Measurements from ENCODE around the gene ARHGEF25. TPM values are rescaled to one million over a fixed set of nuclear protein-coding genes. Genes with fewer than 3 reads are reported as not detected.

Gene ARHGEF25
- total RNA-seq, 2 experiments from 2014 or later = 0.25 to 0.42 TPM

- peak overlapping the region; percentile 86 for H3K27ac Mint-ChIP-seq
- peaks cover 5% of the 10 kb centered on the region for H3K27me3 Mint-ChIP-seq
- no peak for DNase-seq
- H3K9me3 Mint-ChIP-seq = no peaks in the 10 kb centered on the region
- POLR2A ChIA-PET = no interaction called here
- H3K4me1 Mint-ChIP-seq = peaks cover 29% of the 10 kb centered on the region
- peaks cover 22% of the 10 kb centered on the region for H3K36me3 Mint-ChIP-seq (ENCODE audit: low read depth)
- H3K4me3 Mint-ChIP-seq = peak overlapping the region; percentile 76
- CTCF ChIA-PET = interaction anchor here (0.6 to 1.5 kb wide), 4 partner anchors 13 to 21 kb away, joined by 3 to 11 read pairs (median 3); no protein-coding TSS in a partner anchor
Measured at GRCh38 chr12:57605811-57606311, 5.4 kb upstream of the ARHGEF25 start.

- peak overlapping the region; percentile 15 for H3K27ac Mint-ChIP-seq
- H3K36me3 Mint-ChIP-seq (ENCODE audit: low read depth) = peaks cover 16% of the 10 kb centered on the region
- no peaks in the 10 kb centered on the region for H3K9me3 Mint-ChIP-seq
- peaks cover 5% of the 10 kb centered on the region for H3K27me3 Mint-ChIP-seq
- H3K4me1 Mint-ChIP-seq = peaks cover 30% of the 10 kb centered on the region
- POLR2A ChIA-PET = no interaction called here
- no peak for DNase-seq
- CTCF ChIA-PET = interaction anchor here (0.9 to 1.5 kb wide), 2 partner anchors 13 to 14 kb away, joined by 3 to 11 read pairs; no protein-coding TSS in a partner anchor
- no peak overlapping the region for H3K4me3 Mint-ChIP-seq
Measured at GRCh38 chr12:57606399-57606798, 4.8 kb upstream of the ARHGEF25 start.

- peaks cover 31% of the 10 kb centered on the region for H3K4me1 Mint-ChIP-seq
- peaks cover 12% of the 10 kb centered on the region for H3K36me3 Mint-ChIP-seq (ENCODE audit: low read depth)
- H3K27me3 Mint-ChIP-seq = peaks cover 6% of the 10 kb centered on the region
- H3K27ac Mint-ChIP-seq = peak overlapping the region; percentile 15
- CTCF ChIA-PET = interaction anchor here (0.9 to 1.5 kb wide), 3 partner anchors 13 to 14 kb away, joined by 3 to 11 read pairs (median 3); no protein-coding TSS in a partner anchor
- no peak overlapping the region for H3K4me3 Mint-ChIP-seq
- H3K9me3 Mint-ChIP-seq = no peaks in the 10 kb centered on the region
- DNase-seq = no peak
- POLR2A ChIA-PET = interaction anchor here (0.5 kb wide), 1 partner anchor 13 kb away, joined by 3 read pairs; no protein-coding TSS in a partner anchor
Measured at GRCh38 chr12:57606821-57607220, 4.4 kb upstream of the ARHGEF25 start.

GRCh38 chr12:57607958-57608663 is 3.1 kb upstream of the ARHGEF25 start:
- H3K27me3 Mint-ChIP-seq = peaks cover 19% of the 10 kb centered on the region
- H3K4me1 Mint-ChIP-seq = peaks cover 32% of the 10 kb centered on the region
- no peak overlapping the region for H3K4me3 Mint-ChIP-seq
- no peak for DNase-seq
- no peaks in the 10 kb centered on the region for H3K9me3 Mint-ChIP-seq
- ChIA-PET CTCF (interaction anchor here (1.3 to 1.4 kb wide), 2 partner anchors 12 to 25 kb away, joined by 3 to 8 read pairs; no protein-coding TSS in a partner anchor), POLR2A (no interaction called here)
- peaks cover 2% of the 10 kb centered on the region for H3K36me3 Mint-ChIP-seq (ENCODE audit: low read depth)
- no peak overlapping the region for H3K27ac Mint-ChIP-seq

- no peak for DNase-seq
- Mint-ChIP-seq H3K4me1 (peaks cover 22% of the 10 kb centered on the region), H3K4me3 (no peak overlapping the region), H3K27me3 (peaks cover 27% of the 10 kb centered on the region), H3K27ac (peak overlapping the region; percentile 42), H3K9me3 (no peaks in the 10 kb centered on the region), H3K36me3 (ENCODE audit: low read depth) (peaks cover 2% of the 10 kb centered on the region)
- ChIA-PET POLR2A (no interaction called here), CTCF (no interaction called here)
Measured at GRCh38 chr12:57609101-57609780, 2.0 kb upstream of the ARHGEF25 start.

- Mint-ChIP-seq H3K4me3 (peak overlapping the region; percentile 53), H3K9me3 (no peaks in the 10 kb centered on the region), H3K27ac (no peak overlapping the region), H3K36me3 (ENCODE audit: low read depth) (peaks cover 2% of the 10 kb centered on the region), H3K27me3 (peaks cover 33% of the 10 kb centered on the region), H3K4me1 (peaks cover 18% of the 10 kb centered on the region)
- POLR2A ChIA-PET = no interaction called here
- DNase-seq = no peak
- CTCF ChIA-PET = interaction anchor here (1.3 to 1.4 kb wide), 2 partner anchors 11 to 26 kb away, joined by 3 to 6 read pairs; no protein-coding TSS in a partner anchor
Measured at GRCh38 chr12:57609781-57610553, 1.3 kb upstream of the ARHGEF25 start.

GRCh38 chr12:57610554-57611107 is 604 bp upstream of the ARHGEF25 start:
- Mint-ChIP-seq H3K27ac (peak overlapping the region; percentile 19), H3K4me3 (peak overlapping the region; percentile 53), H3K27me3 (peaks cover 37% of the 10 kb centered on the region), H3K9me3 (no peaks in the 10 kb centered on the region), H3K4me1 (peaks cover 12% of the 10 kb centered on the region), H3K36me3 (ENCODE audit: low read depth) (peaks cover 2% of the 10 kb centered on the region)
- no peak for DNase-seq
- POLR2A ChIA-PET = no interaction called here
- CTCF ChIA-PET = interaction anchor here (0.6 to 1.4 kb wide), 4 partner anchors 10 to 45 kb away, joined by 3 to 6 read pairs (median 3); no protein-coding TSS in a partner anchor

GRCh38 chr12:57611827-57612710 is 834 bp downstream of the ARHGEF25 start:
- ChIA-PET POLR2A (no interaction called here), CTCF (interaction anchor here (0.7 to 1.4 kb wide), 3 partner anchors 15 to 129 kb away, joined by 3 read pairs; no protein-coding TSS in a partner anchor)
- H3K9me3 Mint-ChIP-seq = no peaks in the 10 kb centered on the region
- no peak for DNase-seq
- peaks cover 9% of the 10 kb centered on the region for H3K4me1 Mint-ChIP-seq
- H3K27me3 Mint-ChIP-seq = peaks cover 49% of the 10 kb centered on the region
- H3K4me3 Mint-ChIP-seq = peak overlapping the region; percentile 47
- H3K27ac Mint-ChIP-seq = no peak overlapping the region
- no peaks in the 10 kb centered on the region for H3K36me3 Mint-ChIP-seq (ENCODE audit: low read depth)

- Mint-ChIP-seq H3K4me1 (peaks cover 9% of the 10 kb centered on the region), H3K9me3 (no peaks in the 10 kb centered on the region), H3K36me3 (ENCODE audit: low read depth) (no peaks in the 10 kb centered on the region), H3K4me3 (no peak overlapping the region), H3K27ac (no peak overlapping the region), H3K27me3 (peaks cover 57% of the 10 kb centered on the region)
- ChIA-PET CTCF (interaction anchor here (0.7 to 2.3 kb wide), 3 partner anchors 12 to 128 kb away, joined by 3 to 5 read pairs (median 3); no protein-coding TSS in a partner anchor), POLR2A (no interaction called here)
- DNase-seq = no peak
Measured at GRCh38 chr12:57612711-57613426, 1.6 kb downstream of the ARHGEF25 start.

- Mint-ChIP-seq H3K36me3 (ENCODE audit: low read depth) (no peaks in the 10 kb centered on the region), H3K27me3 (peaks cover 64% of the 10 kb centered on the region), H3K4me3 (no peak overlapping the region), H3K9me3 (no peaks in the 10 kb centered on the region), H3K4me1 (peaks cover 9% of the 10 kb centered on the region), H3K27ac (no peak overlapping the region)
- ChIA-PET POLR2A (no interaction called here), CTCF (interaction anchor here (0.9 to 2.3 kb wide), 7 partner anchors 12 to 155 kb away, joined by 3 to 6 read pairs (median 4); partner anchors contain the start of gene B4GALNT1)
- DNase-seq = no peak
Measured at GRCh38 chr12:57613427-57614109, 2.3 kb downstream of the ARHGEF25 start.

All from activated CD4-positive, alpha-beta T cell treated with anti-CD3 and anti-CD28 coated beads, Interleukin-2, amount 10 ng/mL, durations not matched to agents 7 days and 5 days (primary cell).